Measurements from ENCODE around the gene ZNF135. TPM values are rescaled to one million over a fixed set of nuclear protein-coding genes. Genes with fewer than 3 reads are reported as not detected.

ZNF135 gene
- total and polyA plus RNA-seq, 4 donors: 0.31 to 1.5 (median 0.42) TPM

GRCh38 chr19:58046856-58047255 is 12.2 kb upstream of the ZNF135 start:
- 69% methylated on average over 7 of the region's 7 CpGs for WGBS
- Histone ChIP-seq H3K27me3 (ENCODE audit: control insufficient read depth in 4 of 4, insufficient read depth in 4 of 4, low read length in 3 of 4) (no peaks in the 10 kb centered on the region), H3K9me3 (ENCODE audit: control insufficient read depth in 4 of 4, low read length in 3 of 4) (peaks cover 40 to 66% (median 52%) of the 10 kb centered on the region in 4 donors)

More at GRCh38 chr19:58046856-58047255, 12.2 kb upstream of the ZNF135 start:
- TF ChIP-seq CTCF (IDR thresholded peaks at IDR 0.05; ENCODE audit: low read depth, low read length, missing input control) (no peak), RAD21 (IDR thresholded peaks at IDR 0.05) (no peak), ZBTB33 (IDR thresholded peaks at IDR 0.05) (no peak), TAF1 (conservative IDR thresholded peaks at IDR 0.05) (no peak), MAX (IDR thresholded peaks at IDR 0.05) (no peak), FOXA1 (IDR thresholded peaks at IDR 0.05) (no peak), FOXA2 (IDR thresholded peaks at IDR 0.05) (no peak), REST (IDR thresholded peaks at IDR 0.05) (no peak), ATF3 (IDR thresholded peaks at IDR 0.05) (no peak)
- no peaks in the 10 kb centered on the region for H3K36me3 ChIP-seq (ENCODE audit: control insufficient read depth in 4 of 4, insufficient read depth in 3 of 4, low read depth in 1 of 4, low read length in 3 of 4)
- no peak overlapping the region for H3K27ac ChIP-seq (ENCODE audit: low read depth in 1 of 2, low read length in 2 of 2)
- peak overlapping the region in 2 of 3 donors; percentile 38 to 54 for H3K4me3 ChIP-seq (ENCODE audit: low read depth in 1 of 3, low read length in 3 of 3)
- H3K4me1 ChIP-seq (ENCODE audit: control insufficient read depth in 4 of 4, insufficient read depth in 4 of 4, low read length in 3 of 4): no peaks in the 10 kb centered on the region
- DNase-seq (ENCODE audit: low spot score): no peak
- no peak overlapping the region for H3K9ac ChIP-seq (ENCODE audit: low read depth in 1 of 2, low read length in 2 of 2)

Data from liver (tissue), 9 donors.